ENCODE results near the gene CLEC4G.

- no peak for TF ChIP-seq PATZ1 (CRISPR knock-in tag; IDR thresholded peaks at IDR 0.05; ENCODE audit: borderline replicate concordance)
- no peak for TF ChIP-seq ZFP3 (CRISPR knock-in tag; IDR thresholded peaks at IDR 0.05)
- TF ChIP-seq CREB5 (CRISPR knock-in tag; IDR thresholded peaks at IDR 0.05; ENCODE audit: low read depth): no peak
- TF ChIP-seq OSR1 (CRISPR knock-in tag; IDR thresholded peaks at IDR 0.05): no peak
- TF ChIP-seq RARB (CRISPR knock-in tag; IDR thresholded peaks at IDR 0.05): no peak
- no peak for TF ChIP-seq POU6F1 (CRISPR knock-in tag; IDR thresholded peaks at IDR 0.05; ENCODE audit: borderline replicate concordance, low read depth)
- TF ChIP-seq ZC3H10 (CRISPR knock-in tag; IDR thresholded peaks at IDR 0.05): no peak
These were observed 16.8 kb upstream of the CLEC4G start for GRCh38 chr19:7748756-7749155.
